ENCODE results near the gene FAM118B.
"Not testable (repeated sequence)": the region's sequence is repeated elsewhere in the genome, so short reads cannot be mapped to it uniquely, and the experiment has no call there.

Gene FAM118B

DNA sequence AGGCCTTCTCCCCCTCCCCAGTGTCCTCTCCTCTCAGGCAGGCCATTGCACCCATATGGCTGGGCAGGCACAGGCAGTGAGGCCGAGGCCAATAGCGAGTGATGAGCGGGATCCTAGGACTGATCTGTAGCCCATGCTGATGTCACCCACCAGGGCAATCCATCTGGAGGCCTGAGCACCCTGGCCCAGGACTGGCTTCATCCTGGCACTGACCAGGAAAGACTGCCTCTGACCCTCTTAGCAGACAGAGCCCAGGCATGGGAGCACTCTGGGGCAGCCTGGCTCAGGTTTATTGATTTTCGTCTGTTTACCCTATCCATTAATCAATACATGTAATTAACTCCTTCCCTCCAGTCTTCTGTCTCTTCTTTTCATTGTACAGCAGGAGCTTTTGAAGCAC, 66.2 kb downstream of the FAM118B start:
- no peak for DNase-seq

DNA sequence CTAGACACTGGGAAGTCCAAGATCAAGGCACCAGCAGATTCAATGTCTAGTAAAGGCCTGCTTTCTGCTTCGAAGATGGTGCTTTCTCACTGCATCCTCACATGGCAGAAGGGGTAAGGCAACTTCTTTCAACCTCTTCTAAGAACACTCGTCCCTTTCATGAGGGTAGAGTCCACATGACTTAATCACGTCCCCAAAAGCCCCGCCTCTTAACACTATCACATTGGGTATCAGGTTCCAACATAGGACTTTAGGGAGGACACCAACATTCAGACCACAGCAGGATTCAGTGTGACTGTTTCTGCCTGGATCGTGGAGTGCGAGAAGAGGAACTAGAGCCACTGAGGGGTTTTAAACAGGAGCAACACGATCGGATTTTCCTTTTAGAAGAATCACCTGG, 67.6 kb downstream of the FAM118B start:
- no peak for DNase-seq

DNA sequence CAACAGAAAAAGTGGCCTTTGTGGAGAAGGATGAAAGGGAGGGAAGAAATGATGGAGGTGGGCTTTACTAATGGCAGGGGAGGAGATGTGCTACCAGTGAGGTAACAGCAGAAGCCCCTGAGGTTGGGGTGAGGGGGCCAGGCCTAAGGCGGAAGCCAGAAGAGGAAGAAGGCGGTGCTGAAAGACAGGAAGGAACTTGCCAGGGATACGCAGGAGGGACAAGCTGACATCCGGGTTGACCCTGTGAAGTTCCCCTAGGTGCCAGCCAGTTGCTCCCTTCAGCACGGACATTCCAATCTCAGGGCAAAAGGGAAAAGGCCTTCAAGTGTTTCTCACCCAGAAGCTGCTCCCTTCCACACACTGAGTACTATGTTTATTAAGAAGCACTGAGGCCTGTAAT, 69.0 kb downstream of the FAM118B start:
- no peak for DNase-seq

DNA sequence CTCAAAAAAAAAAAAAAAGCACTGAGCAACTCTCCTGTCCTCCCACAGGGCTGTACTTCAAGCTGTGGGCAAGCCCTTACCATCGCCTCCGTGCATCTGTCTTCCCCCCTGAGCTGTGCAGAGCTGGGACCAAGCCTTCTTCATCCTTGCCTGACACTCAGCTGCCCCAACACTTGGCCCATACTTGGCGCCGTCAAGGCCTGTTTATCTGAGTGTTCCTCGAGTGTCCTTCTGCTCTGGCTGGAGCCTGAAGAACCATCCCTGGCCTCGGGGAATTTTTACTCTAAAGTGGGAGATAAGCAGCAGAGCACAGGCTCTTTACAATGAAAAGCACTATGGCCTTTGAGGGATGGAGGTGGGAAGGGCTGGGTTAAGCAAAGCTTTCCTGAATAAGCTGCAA, 69.7 kb downstream of the FAM118B start:
- peak; percentile 99 for DNase-seq

DNA sequence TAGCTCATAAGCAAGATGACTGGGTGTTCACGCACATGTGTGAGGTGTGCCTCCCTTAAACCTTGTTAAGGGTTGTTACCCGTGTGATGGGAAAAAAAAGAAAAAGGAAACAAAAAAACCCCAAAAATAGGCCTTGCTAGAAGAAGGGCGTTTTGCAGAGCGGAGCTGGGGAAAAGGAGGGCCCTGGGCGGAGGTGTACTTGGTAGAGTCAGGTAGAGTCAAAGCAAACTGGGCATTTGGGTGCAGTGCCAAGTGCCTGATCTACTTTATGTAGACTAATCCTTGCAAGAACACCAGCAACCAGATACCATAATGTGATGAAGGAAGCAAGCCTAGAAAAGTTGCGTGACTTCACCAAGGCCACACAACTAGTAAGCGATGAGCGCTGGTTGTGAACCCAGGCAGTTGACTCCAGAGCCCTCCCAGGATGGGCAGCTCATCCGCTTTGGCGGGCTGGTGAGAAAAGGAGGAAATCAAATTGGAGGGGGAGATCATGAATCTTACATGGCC, 70.1 kb downstream of the FAM118B start:
- no peak for DNase-seq

DNA sequence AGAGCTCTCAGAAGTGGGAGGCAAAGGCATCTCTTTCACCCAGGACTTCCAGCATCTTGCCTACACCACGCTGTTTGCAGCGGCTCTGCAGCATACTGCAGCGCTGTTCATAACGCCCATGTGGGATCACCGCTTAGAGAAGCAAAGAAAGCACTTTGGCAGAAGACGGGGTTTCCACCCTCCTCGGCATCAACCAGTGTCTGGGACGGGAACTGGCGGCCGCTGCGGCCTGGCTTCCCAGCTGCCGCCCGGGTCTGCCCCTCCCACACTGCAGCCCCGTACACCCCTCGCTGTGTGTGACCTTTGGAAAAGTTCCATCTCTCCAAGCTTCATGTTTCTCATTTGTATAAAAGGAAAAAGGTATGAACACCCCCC, 70.8 kb downstream of the FAM118B start:
- DNase-seq, result peak; percentile 54

DNA sequence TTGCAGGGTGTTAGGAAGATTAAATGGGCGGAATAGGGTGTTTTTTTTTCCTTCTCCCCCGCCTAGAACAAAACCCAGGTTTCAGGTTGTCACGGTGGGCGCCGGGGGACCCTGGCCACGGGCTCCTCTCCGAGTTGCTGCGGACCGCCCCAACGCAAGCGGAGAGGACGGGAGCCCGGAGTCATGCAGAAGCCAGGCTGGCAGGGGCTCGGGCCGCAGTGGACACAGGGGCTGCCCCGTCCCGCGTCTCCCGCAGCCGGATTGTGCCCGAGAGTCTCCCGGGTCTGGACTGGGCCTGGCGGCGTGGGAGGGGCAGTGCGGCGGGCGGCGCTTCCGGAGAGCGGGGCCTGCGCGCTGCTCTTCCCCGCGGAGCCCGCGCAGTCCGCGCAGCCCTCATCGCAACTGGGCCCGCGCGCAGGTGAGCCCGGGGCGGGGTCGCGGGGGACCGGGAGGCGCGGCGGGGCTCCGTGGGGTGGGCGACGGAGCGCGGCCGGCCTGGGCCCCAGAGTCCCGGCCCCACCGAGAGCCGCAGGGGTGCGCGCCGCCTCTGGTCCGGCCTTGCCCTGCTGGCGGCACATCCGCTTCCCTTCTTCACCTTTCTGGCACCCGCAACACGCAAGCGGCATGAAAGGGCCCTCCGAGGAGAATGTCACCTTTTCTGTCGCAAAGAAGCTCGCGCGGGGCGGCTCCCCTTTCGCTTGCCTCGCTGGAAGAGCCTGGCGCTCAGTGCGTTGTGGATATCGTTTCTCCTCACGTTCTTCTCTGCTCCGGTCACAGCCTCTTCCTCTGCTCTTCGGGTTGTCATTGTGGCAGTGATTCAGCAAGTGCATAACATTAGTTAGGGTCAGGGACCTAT, 71.4 kb downstream of the FAM118B start, which contains the start of gene TIRAP:
TSS of gene TIRAP (plus strand) at position 358 of the 856 bp plus-strand sequence. CDS start 7,802 bp downstream, outside the sequence.
- DNase-seq, result peak; percentile 72

DNA sequence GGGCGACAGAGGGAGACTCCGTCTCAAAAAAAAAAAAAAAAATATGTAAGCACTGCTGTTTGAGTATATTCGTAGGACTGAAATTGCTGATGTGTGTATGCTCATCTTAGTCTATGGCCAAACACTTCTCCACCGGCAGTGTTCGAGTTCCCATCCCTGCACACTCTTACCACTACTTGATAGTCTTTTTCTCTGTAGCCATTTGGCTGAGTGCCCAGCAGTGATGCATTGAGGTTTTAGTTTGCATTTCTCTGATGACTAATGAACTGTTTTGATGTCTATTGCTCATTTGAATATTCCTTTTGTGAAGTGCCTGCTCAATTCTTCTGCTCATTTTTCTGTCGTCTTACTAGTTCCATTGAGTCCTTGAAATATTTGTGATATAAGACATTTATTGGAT, 73.2 kb downstream of the FAM118B start:
- peak; percentile 96 for DNase-seq

DNA sequence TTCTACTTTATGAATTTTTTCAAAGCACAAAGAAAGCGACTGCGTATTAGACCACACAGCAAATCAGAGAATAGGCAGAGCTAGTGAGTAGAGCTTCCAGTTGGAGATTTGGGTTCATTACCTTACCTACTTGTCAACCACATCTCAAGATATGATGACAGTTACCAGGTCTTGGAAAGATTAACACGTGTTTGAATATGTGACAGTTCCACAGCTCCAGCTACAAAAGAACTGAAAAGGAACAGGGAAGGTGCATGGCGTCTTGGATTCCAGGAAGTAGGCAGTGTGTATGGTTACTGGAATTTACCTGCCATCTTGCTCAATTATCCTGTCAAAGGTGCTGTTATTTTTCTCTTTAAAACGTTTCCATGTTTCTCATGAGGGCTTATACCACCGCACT, 76.7 kb downstream of the FAM118B start:
- DNase-seq, result no peak

DNA sequence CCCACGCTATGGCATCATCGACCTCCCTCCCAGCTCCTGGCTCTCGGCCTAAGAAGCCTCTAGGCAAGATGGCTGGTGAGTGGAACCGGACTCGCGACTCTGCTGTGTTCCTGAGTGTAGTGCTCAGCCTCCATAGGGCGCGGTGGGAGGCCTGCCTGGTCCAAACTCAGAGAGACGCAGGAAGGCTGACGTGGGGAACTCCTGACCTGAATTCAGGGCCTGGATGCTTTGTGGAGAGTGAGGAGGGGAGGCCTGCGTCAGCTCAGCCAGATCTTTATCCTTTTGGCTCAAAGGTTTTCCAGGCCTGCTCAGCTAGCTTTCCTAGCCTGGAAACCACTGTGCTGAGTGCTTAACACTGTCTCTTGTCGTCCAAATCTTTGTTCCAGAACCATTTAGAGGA, 79.3 kb downstream of the FAM118B start:
- DNase-seq, result no peak

DNA sequence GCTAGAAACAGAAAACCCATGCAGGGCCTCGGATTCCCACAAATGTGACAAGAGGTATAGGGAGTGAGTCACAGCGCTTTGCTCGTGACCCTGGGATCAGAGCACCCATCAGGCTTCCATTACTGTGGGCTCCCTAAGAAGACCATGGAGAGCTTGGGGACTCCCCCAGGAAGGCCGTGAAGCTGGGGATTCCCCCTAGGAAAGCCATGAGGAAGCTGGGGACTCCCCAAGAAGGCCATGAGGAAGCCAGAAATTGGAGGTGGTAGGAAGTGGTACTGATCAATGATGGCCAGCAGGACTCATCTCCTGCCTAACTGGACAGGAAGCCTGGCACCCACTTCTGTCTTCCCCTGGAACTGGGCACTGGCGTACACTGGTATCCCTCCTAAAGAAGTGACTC, 82.1 kb downstream of the FAM118B start:
- DNase-seq, result no peak

DNA sequence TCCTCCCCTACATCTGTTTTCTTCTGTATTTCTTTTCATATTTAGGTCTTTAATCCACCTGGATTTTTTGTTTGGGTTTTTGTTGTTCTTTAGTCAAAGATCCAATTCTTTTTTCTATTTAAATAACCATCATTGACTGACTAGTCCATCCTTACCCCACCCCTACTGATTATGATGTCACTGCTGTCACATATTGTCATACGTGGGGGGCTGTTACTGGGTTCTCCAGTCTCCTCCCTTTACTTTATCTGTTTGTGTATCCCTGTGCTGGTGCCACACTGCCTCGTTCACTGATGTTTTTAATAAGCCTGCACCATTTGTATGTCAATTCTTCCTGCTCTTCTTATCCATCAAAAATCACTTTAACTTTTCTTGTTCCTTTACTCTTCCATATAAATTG, 85.4 kb downstream of the FAM118B start:
- DNase-seq, result no peak

DNA sequence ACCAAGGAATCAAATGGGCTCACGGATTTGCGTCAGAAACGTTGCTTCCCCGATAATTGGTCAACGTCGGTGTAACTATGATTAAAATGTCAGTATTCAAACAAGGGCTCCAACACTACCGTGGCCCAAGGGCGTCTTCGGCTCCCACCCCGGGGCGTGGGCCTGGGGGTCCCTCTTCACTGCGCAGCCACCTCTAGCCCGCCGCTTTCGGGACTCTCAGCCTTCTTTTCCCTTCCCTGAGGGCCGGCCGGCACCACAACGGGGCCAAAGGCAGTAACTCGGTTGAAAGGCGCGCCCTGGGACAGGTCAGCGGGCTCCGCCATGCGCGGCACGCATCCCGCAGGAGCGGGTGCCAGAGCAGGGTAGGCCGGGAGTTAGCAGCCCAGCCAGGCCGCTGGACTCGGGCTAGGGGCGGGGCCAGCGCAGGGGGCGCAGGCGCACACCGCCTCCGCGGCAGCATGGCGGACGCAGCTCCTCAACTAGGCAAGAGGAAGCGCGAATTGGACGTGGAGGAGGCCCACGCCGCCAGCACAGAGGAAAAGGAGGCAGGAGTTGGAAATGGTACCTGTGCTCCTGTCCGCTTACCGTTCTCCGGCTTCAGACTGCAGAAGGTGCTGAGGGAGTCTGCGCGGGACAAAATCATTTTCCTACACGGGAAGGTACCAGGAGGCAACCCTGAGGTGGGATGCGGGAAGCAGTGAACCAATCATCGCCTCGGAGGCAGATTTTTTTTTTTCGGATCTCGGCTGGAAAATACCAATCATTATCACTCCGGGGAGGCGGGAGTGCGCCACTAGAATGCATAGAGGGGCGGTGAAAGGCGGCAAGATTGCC, 92.3 kb downstream of the FAM118B start, which contains the start of gene DCPS:
TSS of gene DCPS (plus strand) at position 438 of the 834 bp plus-strand sequence. CDS start at position 459, 21 bp downstream.
- DNase-seq, result peak; percentile 98

DNA sequence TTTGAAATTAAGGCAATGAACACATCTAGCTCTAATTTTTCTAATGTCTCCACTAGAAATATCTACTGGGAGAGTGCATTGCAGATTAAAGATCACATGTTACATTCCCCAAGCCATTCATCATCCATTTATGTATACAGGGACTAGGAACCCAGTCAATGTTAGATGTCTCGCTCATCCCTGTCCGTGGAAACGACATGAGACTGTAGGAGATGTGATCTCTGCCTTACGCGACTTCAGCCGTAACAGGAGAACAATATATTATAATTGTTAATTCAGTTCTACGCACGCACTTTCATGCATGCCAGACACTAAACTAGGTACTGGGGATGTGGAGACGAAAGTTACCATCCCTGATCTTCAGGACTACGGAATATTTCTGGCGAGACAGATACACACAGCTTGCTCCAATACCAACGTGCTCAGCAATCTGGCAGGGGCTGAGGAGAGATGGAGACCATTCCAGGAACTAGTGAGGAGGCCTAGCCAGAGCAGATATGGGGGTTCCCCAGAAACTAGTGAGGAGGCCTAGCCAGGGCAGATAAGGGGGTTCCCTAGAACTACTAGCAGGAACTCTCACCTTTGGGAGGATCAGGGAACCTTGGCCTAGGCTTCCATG, 93.0 kb downstream of the FAM118B start:
- peak; percentile 76 for DNase-seq

DNA sequence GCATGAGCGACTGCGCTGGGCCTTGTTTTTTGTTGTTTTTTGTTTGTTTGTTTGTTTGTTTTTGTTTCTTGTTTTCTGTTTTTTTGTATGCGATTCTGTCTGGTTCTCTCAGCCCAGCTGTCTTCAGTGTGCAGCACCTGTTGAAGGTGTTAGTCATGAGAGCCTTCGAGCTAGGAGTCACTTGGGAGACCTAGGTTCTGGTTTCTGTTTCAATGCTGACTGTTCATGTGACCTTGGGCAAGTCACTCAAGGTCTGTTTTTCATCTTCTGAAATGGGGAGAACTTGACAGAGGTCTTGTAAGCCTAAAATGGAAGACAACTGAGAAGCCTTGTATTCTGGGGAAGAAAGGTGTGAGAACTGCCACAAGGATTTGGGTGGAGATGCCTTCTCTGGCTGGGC, 94.1 kb downstream of the FAM118B start:
- no peak for DNase-seq

DNA sequence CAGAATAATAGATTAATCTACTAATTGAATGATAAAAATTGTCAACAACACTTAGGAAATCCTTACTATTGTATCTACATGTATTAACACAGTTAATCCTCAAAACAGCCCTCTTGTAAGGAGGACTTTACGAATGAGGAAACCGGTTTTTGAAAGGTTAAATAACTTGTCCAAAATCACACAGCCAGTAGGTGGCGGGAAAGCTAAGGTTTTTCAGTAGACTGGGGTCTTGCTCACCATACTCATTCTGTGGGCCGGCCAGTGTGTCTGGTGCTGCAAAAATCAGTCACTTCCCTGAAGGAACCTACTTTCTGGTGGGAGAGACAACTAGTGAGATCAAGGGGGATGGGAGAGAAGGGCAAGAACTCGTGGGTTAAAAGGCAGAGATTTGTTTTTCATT, 96.1 kb downstream of the FAM118B start:
- peak; percentile 13 for DNase-seq

DNA sequence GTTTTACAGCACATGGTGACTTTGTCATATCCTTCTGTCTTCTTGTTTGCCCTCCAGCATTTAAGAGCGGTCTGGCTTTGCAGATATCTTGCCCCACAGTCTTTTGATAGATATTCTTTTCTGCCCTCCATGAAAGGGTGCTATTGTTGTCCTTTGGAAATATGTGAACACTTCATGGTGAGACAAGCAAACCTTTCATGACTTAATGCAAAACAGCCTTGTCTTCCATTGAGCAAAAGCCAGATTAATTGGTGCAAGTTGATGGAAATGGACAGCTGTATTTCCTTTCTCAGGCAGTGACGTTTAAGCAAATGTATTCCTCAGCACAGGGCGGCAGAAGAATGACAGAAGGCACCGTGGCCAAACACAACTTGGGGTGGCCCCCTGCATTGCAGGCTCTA, 96.7 kb downstream of the FAM118B start:
- no peak for DNase-seq

DNA sequence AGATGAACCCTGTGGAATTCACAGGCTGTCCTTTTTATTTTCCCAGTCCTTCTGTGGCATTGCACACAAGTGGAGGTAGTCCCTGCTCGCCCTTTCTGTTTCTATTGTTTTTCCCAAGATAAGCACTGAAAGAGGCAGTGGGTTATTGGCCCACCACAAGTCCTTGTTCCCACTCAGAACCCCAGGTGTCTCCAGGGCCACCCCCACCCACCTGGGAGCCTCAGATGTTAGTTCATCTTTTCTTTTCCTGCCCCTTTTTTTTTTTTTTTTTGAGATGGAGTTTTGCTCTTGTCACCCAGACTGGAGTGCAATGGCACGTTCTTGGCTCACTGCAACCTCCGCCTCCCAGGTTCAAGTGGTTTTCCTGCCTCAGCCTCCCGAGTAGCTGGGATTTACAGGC, 97.2 kb downstream of the FAM118B start:
- DNase-seq, result not testable (repeated sequence)

DNA sequence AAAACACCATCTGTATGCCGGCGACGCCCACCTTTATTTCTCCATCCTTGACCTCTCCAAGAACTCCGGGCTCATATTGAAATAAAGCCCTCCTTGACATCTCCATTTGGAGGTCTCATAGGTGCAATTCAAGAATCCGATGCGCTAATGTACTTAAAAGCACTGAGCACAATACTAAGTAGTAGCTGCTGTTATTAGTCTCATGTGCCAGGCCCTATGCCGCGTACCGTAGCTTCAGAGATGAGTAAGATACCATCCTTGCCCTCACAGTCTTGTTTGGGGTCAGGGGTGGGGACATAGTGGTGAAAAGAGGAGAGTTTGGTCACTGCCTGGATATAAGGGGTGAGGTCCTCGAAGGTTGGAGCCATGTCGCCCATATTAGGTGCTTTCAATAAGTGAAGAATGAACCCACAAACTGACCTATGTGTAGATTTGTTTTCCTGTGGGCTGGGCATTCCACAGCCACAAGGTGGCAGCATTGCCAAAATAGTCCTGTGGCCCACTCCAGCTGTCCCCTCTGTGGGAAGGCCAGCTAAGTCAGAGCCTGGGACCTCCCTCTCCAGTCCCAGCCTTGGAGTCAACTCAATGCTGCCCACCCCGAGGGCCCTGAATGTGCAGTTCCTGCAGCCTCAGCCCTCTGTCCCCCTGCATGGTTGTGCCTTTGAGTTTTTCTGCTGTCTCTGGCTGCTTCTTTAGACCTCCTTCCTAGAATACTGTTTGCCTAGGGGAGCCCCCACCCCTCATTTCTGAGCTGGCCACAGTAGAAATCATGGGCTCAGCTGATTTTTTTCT, 98.8 kb downstream of the FAM118B start:
- DNase-seq, result peak; percentile 50

DNA sequence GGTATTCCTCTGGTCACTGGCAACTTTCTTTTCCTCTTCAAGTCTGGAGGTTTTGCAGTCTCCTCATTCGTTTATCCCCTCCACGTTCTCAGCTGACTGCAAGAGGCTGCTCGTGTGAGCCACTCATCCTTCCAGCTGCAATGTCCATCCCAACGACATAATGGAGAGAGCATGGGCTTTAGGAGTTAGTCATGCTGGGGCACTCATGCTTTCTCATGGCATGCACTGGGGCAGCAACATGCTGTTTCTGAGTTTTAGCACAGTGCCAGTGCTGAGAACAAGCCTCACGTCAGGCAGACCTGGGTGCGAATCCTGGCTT, 99.4 kb downstream of the FAM118B start:
- no peak for DNase-seq

DNA sequence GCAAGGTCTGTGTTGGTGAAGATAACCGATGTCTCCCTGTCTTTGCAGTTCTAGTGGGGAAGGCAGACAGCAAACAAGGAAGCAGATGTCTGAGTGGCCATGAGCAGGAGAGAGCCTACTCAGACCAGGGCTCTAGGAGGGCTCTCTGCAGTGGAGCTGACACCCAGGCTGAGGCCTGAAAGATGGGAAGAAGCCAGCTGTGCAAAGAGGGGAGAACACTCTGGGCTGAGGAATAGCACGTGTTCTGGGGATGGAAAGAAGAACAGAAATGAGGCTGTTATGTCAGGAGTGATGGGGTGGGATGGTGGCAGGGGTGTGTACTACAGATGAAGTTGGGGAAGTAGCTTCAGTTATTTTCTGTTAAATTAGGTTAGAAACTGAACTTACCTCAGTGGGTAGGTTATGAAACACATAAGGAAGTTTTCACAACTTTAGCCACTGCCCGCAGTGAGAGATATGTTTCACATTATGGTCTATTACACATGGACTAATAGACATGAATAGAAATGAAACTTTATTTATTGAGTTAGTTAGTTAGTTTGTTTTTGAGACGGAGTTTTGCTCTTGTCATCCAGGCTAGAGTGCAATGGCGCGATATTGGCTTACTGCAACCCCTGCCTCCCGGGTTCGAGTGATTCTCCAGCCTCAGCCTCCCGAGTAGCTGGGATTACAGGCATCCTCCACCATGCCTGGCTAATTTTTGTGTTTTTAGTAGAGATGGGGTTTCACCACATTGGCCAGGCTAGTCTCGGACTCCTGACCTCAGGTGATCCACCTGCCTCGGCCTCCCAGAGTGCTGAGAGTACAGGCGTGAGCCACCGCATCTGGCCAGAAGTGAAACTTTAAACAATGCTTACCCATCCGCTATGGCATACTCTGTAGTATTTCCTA, 100.1 kb downstream of the FAM118B start:
- DNase-seq, result no peak
